Measurements from ENCODE around the gene STAG3.
"Not testable (repeated sequence)": the region's sequence is repeated elsewhere in the genome, so short reads cannot be mapped to it uniquely, and the experiment has no call there.

Gene STAG3

DNA sequence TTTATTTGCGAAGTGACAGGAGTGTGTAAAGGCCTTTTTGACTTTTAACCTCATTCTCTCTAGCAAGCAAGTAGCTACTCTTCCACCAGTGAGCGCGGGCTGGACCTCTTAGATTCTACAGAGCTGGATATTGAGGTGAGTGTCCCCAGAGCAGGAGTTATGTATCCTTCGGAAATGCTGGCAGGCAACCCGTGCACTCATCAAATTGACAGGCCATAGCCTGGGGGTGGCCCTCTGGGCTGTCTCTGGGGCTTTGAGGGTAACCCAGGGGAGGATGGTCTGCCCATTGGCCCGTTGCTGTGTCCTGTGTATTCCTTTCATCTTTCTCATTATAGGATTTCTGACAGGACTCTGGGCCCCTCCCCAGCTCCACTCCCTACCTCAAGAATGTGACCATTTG, 36.0 kb downstream of the STAG3 start:
- H3K4me3 ChIP-seq (ENCODE audit: low read depth, low read length), result no peak overlapping the region
- TF ChIP-seq, protein P1, sequence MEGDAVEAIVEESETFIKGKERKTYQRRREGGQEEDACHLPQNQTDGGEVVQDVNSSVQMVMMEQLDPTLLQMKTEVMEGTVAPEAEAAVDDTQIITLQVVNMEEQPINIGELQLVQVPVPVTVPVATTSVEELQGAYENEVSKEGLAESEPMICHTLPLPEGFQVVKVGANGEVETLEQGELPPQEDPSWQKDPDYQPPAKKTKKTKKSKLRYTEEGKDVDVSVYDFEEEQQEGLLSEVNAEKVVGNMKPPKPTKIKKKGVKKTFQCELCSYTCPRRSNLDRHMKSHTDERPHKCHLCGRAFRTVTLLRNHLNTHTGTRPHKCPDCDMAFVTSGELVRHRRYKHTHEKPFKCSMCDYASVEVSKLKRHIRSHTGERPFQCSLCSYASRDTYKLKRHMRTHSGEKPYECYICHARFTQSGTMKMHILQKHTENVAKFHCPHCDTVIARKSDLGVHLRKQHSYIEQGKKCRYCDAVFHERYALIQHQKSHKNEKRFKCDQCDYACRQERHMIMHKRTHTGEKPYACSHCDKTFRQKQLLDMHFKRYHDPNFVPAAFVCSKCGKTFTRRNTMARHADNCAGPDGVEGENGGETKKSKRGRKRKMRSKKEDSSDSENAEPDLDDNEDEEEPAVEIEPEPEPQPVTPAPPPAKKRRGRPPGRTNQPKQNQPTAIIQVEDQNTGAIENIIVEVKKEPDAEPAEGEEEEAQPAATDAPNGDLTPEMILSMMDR (IDR thresholded peaks at IDR 0.05; ENCODE audit: insufficient read depth, low read length, missing control alignments), result no peak
- ChIA-PET CTCF (interaction anchor here (17.7 kb wide), 1 partner anchor 80 kb away, joined by 298 read pairs; no protein-coding TSS in a partner anchor), POLR2A (no interaction called here)
- no peak for DNase-seq (ENCODE audit: low read depth, low spot score)

DNA sequence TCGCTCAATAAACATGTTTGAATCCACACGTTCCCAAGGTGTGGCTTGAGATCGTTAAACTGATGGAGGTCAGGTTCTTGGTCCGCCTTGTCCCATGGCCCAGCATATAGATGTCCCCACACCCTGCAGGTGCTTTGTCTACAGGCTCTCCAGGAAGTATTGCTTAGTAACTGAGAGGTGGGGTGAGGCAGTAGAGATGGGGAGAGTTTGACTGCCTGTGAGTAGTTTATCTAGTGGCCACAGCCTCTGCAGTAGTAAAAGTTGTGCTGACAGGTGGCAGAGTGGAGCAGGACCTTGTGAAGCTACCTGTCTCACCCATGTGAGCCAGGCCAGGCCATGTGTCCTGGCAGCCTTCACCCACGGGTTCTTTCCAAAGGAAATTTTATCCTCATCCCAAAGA, 36.6 kb downstream of the STAG3 start:
- POLR2A ChIA-PET; DNase-seq (ENCODE audit: low read depth, low spot score); H3K4me3 ChIP-seq (ENCODE audit: low read depth, low read length): not testable (repeated sequence)
- CTCF ChIA-PET, result interaction anchor here (17.7 kb wide), 1 partner anchor 81 kb away, joined by 298 read pairs; no protein-coding TSS in a partner anchor

DNA sequence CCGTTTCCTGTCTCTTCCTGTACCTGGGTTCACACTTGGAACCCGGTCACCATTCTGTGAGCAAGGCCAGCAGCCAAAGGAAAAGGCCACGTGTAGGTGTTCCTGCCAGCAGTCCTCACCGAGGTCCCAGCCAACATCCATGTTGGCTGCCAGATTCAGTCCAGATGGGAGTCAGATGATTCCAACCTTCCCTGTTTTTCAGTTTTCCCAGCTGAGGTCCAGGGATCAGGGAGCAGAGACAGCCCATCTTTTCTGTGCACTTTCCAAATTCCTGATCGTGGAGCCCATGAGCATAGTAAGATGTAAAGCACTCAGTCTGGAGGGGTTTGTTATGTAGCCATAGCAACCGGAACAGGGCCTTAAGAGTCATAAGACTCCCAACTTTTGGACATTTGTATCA, 38.2 kb downstream of the STAG3 start:
- POLR2A ChIA-PET, result no interaction called here
- no peak overlapping the region for H3K4me3 ChIP-seq (ENCODE audit: low read depth, low read length)
- TF ChIP-seq, protein P1 (IDR thresholded peaks at IDR 0.05; ENCODE audit: insufficient read depth, low read length, missing control alignments), result no peak
- CTCF ChIA-PET, result interaction anchor here (0.9 to 17.7 kb wide), 5 partner anchors 16 to 82 kb away, joined by 3 to 298 read pairs (median 6); no protein-coding TSS in a partner anchor
- DNase-seq (ENCODE audit: low read depth, low spot score), result no peak

DNA sequence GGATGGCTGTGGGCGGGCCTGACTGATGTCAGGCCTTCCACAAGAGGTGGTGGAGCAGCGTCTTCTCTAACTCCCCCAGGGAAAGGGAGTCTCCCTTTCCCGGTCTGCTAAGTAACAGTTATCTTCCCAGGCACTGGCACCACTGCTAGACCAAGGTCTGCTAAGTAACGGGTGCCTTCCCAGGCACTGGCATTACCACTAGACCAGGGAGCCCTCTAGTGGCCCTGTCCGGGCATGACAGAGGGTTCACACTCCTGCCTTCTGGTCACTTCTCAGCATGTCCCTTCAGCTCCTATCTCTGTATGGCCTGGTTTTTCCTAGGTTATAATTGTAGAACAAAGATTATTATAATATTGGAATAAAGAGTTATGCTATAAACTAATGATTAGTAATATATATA, 40.2 kb downstream of the STAG3 start:
- CTCF ChIA-PET, result interaction anchor here (0.7 to 17.7 kb wide), 23 partner anchors 10 to 488 kb away, joined by 3 to 298 read pairs (median 4); partner anchors contain the start of genes GAL3ST4 and POP7
- DNase-seq (ENCODE audit: low read depth, low spot score); H3K4me3 ChIP-seq (ENCODE audit: low read depth, low read length): not testable (repeated sequence)
- TF ChIP-seq, protein P1 (IDR thresholded peaks at IDR 0.05; ENCODE audit: insufficient read depth, low read length, missing control alignments), result peak; percentile 48
- POLR2A ChIA-PET, result interaction anchor here (0.9 kb wide), 1 partner anchor 210 kb away, joined by 3 read pairs; the partner anchor contains the start of gene ZCWPW1

DNA sequence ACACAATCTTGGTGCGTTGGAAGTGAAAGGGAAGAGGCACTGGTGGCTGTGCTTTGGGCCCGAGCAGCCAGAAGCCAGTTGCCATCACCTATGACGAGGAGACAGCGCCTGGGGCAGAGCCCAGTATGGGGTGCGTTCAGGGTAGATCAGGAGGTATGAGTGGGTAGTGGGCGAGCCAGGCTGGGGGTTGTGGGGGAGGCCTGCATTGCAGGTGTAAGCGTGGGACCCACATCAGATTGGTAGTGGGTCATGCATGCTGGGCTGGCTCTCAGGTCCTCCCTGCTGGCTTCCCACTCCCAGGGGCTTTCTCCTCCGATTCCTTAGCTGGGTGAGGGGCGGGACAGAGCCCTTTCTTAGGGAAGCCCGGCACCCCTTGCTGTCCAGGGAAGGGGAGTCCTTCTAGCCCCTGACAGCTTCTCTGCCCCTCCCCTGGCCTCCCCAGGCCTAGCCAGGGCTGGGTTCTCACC, 41.6 kb downstream of the STAG3 start:
- no peak for DNase-seq (ENCODE audit: low read depth, low spot score)
- ChIA-PET CTCF (interaction anchor here (1.1 to 17.7 kb wide), 5 partner anchors 9 to 127 kb away, joined by 3 to 298 read pairs (median 4); no protein-coding TSS in a partner anchor), POLR2A (no interaction called here)
- H3K4me3 ChIP-seq (ENCODE audit: low read depth, low read length), result no peak overlapping the region
- TF ChIP-seq, protein P1 (IDR thresholded peaks at IDR 0.05; ENCODE audit: insufficient read depth, low read length, missing control alignments), result no peak

DNA sequence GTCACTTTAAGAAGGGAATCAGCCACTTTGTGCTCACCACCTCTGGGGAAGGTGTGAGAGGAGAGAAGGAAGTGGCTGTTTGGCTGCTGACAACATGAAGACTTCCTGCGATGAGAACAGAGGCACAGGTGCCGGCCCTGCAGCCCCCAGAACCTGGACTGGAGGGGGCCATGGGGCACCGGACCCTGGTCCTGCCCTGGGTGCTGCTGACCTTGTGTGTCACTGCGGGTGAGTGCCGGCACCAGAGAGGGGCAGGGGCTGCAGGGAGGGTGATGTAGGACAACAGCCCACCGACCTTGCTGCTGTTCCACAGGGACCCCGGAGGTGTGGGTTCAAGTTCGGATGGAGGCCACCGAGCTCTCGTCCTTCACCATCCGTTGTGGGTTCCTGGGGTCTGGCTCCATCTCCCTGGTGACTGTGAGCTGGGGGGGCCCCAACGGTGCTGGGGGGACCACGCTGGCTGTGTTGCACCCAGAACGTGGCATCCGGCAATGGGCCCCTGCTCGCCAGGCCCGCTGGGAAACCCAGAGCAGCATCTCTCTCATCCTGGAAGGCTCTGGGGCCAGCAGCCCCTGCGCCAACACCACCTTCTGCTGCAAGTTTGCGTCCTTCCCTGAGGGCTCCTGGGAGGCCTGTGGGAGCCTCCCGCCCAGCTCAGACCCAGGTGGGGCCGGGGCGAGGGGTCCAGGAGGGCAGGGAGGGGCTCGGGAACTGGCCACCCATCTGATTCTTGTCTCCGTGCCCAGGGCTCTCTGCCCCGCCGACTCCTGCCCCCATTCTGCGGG, 42.3 kb downstream of the STAG3 start, which contains the start of gene PVRIG:
Gene PVRIG (plus strand): TSS at position 149 of the 785 bp plus-strand sequence. CDS start 22 bp downstream, at position 171.
- CTCF ChIA-PET, result interaction anchor here (1.1 to 17.7 kb wide), 3 partner anchors 8 to 87 kb away, joined by 3 to 298 read pairs (median 4); no protein-coding TSS in a partner anchor
- DNase-seq (ENCODE audit: low read depth, low spot score); H3K4me3 ChIP-seq (ENCODE audit: low read depth, low read length); POLR2A ChIA-PET: not testable (repeated sequence)

DNA sequence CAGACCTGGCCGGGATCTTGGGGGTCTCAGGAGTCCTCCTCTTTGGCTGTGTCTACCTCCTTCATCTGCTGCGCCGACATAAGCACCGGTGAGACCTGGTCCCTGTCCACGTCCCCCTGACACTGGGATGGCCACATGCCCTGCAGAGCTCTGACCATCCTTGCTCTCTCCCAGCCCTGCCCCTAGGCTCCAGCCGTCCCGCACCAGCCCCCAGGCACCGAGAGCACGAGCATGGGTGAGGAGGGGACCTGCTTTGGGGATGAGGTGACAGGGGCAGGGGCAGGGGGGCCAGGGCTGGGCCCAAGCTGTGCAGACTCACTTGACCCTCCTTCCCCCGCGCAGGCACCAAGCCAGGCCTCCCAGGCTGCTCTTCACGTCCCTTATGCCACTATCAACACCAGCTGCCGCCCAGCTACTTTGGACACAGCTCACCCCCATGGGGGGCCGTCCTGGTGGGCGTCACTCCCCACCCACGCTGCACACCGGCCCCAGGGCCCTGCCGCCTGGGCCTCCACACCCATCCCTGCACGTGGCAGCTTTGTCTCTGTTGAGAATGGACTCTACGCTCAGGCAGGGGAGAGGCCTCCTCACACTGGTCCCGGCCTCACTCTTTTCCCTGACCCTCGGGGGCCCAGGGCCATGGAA, 43.0 kb downstream of the STAG3 start:
- TF ChIP-seq, protein P1 (IDR thresholded peaks at IDR 0.05; ENCODE audit: insufficient read depth, low read length, missing control alignments), result no peak
- DNase-seq (ENCODE audit: low read depth, low spot score), result no peak
- ChIA-PET POLR2A (no interaction called here), CTCF (interaction anchor here (1.1 to 17.7 kb wide), 3 partner anchors 11 to 125 kb away, joined by 3 to 298 read pairs (median 3); no protein-coding TSS in a partner anchor)
- H3K4me3 ChIP-seq (ENCODE audit: low read depth, low read length), result no peak overlapping the region
